GM13976 (cell line): ENCODE measurements around the gene PRKAR1B.

Source experiments
- DNase-seq: peaks from one replicate; pipeline ENCODE4 v3.0.0; 2012; ENCODE audit warnings: low spot score
- CTCF ChIP-seq: IDR thresholded peaks from 2 replicates; pipeline ENCODE4 v1.5.1; 2012; ENCODE audit warnings: borderline replicate concordance, mild to moderate bottlenecking; ENCODE audit not compliant: insufficient read depth; ENCODE audit errors: extremely low read depth, missing control alignments, control extremely low read depth
- in situ Hi-C: fragments of 300-500 bp; cut with MboI; formaldehyde crosslinking; loops from one replicate; pipeline ENCODE4 v1.12.0; 2022; ENCODE audit warnings: low sequenced_read_pairs, mixed read lengths, inconsistent platforms; ENCODE audit not compliant: unreplicated experiment

PRKAR1B gene

GRCh38 chr7:706721-707120, 20.4 kb downstream of the PRKAR1B start:
- in situ Hi-C loops, result no loop called here
- TF ChIP-seq CTCF, result no peak
- no peak for DNase-seq

GRCh38 chr7:703049-703448, 24.0 kb downstream of the PRKAR1B start:
- in situ Hi-C loops, result no loop called here
- TF ChIP-seq CTCF, result no peak
- no peak for DNase-seq

- DNase-seq, result no peak
- in situ Hi-C loops, result no loop called here
- no peak for TF ChIP-seq CTCF
Observed at GRCh38 chr7:701086-701671, 25.9 kb downstream of the PRKAR1B start.

GRCh38 chr7:699476-700170, 27.5 kb downstream of the PRKAR1B start:
- DNase-seq, result no peak
- no peak for TF ChIP-seq CTCF
- in situ Hi-C loops, result no loop called here

GRCh38 chr7:698515-699475, 28.3 kb downstream of the PRKAR1B start:
- DNase-seq, result no peak
- in situ Hi-C loops, result no loop called here
- TF ChIP-seq CTCF, result no peak

- in situ Hi-C loops, result no loop called here
- TF ChIP-seq CTCF, result no peak
- DNase-seq, result no peak
Observed at GRCh38 chr7:696812-697551, 30.1 kb downstream of the PRKAR1B start.
